GM19238 (cell line): ENCODE data around the gene PHTF1.
"Not testable (repeated sequence)": the region's sequence is repeated elsewhere in the genome, so short reads cannot be mapped to it uniquely, and the experiment has no call there.

Experiments used
- DNase-seq: peaks from one replicate; pipeline ENCODE4 v3.0.0; 2011; ENCODE audit warnings: low spot score; ENCODE audit not compliant: insufficient read length

Gene PHTF1

DNA sequence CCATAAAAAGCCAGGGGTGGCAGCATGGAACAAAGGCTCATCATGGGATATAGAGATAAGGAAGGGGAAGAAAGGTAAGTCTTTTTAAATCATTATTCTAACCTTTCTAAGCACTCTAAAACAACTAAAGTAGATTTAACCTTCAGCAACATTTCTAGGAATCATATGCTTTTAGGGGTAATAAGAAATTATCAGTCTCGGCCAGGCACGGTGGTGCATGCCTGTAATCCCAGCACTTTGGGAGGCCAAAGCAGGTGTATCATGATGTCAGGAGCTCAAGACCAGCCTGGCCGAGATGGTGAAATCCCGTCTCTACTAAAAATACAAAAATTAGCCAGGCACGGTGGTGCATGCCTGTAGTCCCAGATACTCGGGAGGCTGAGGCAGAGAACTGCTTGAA lies 20.3 kb upstream of the PHTF1 start:
- no peak for DNase-seq

- DNase-seq = no peak
Observed at GRCh38 chr1:113777561-113777960, 18.3 kb upstream of the PHTF1 start.

DNA sequence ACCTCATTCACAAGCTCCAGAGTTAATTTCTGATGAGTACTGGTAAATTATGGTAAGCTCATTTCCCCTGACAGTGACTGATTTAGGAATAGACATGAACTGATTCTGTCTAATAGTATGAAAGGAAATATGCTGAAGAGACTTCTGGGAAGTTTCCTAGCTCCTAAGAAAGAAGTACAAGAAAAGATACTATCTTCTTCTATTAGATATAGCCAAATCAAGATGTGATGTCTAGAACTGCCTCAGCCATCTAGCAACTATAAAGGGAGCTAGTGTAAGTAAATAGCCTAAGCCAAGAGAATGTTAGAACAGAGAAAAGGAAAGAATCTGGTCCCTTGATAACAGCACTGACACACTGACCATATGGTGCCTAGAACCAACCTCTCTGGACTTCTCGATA lies 10.7 kb upstream of the PHTF1 start:
- DNase-seq = no peak

DNA sequence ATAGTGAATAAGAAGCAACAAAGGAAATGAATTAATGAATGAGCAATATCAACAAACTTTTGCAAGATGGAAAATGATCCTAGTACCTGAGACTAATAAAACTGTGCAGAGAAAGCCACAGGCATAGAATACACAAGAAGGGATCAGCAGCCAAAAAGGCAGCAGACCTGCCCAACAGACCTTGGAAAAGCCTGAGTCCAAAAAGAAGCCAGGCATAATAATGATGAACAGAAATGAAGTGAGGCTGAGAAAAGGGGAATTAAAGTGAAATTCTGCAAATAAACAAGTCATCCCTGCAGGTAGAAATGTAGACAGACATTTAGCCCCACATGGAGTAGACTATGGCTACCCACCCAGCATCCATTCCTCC lies 10.3 kb upstream of the PHTF1 start:
- no peak for DNase-seq

- DNase-seq = no peak
Observed at GRCh38 chr1:113768916-113769600, 9.8 kb upstream of the PHTF1 start.

DNA sequence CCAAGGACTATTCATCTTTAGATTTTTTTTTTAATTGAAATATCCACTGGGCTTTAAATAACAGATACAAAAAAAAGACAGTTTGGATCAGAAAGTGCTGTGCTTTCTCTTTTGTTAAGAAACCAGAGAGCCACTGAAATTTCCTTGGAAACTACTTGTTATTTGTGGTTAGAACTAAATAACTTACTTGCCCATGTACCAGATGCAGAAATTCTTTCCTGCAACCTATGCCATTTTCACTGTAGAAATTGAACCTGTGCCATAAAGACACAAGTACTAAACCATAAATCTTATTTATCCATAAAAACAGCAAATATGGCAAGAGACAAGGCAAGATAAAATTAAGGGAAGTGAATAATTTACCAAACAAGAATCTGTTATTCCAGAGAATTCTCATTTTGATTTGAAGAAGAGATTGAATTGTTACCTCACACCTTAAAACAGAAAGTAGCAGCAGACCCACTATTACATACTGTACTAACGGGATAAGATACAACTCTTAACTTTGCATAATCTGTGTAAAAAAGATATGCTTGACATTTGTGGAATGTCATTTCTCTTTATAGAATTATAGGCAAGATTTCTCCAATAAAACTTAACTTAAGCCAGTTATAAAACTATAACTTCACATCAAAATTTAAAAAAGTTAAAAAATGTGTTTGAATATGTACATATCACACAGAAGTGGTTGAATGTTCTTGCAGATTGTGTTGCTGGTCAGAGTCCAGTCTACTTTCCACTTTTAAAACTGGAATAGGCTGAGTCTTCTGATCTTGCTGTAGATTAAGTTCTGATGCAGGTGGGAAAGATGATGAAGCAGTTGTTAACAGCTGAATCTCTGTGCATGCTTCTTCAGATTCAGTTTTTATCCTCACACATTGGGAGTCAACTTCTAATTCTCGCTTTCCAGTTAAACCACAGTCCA lies 6.3 kb upstream of the PHTF1 start:
- no peak for DNase-seq

DNA sequence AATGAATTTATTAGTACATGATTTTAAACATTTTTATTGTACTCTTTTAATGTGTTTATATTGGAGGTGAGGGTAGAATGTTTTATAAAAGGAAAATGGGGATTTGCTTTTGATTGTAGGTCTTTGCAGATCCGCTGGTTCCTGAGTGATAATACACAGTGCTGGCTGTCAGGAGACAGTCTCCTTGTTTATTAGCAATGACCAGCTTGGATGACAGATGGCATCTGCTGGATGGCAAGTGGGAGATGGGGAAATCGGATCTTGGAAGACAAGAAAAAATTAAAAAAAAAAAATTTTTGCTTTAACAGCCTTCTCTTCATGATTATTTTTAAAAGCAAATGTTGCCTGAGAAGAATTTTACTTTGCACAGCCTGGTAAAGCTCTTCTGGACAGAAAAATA lies 4.4 kb upstream of the PHTF1 start:
- DNase-seq = no peak

- DNase-seq = no peak
Observed at GRCh38 chr1:113761937-113762336, 2.7 kb upstream of the PHTF1 start.

GRCh38 chr1:113760102-113761080 lies 1.1 kb upstream of the PHTF1 start:
- DNase-seq = no peak

GRCh38 chr1:113758631-113759332 lies 504 bp downstream of the PHTF1 start:
- DNase-seq = peak; percentile 46

DNA sequence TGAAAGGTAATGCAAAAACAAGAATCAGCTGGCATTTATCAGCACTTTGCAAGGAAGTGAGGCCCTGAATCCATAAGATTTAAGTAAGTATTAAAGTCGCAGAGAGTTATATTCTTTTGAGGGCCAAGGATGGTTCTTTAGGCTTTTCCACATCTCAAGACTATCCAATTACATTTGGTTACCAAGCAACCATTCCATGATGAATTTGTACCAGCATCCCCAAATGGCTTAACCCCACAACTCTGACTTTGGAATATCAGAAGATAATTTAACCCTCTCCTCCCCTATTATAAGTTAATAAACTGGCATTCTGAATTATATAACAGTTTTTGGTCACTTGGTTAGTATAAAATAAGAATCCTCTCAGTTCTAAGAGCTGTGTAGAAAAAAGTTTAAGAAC lies 2.8 kb downstream of the PHTF1 start:
- no peak for DNase-seq

GRCh38 chr1:113753333-113753732 lies 6.0 kb downstream of the PHTF1 start:
- not testable (repeated sequence) for DNase-seq

- no peak for DNase-seq
Observed at GRCh38 chr1:113751516-113751915, 7.8 kb downstream of the PHTF1 start.

GRCh38 chr1:113751114-113751513 lies 8.2 kb downstream of the PHTF1 start:
- DNase-seq = no peak

GRCh38 chr1:113749402-113749801 lies 9.9 kb downstream of the PHTF1 start:
- DNase-seq = no peak

DNA sequence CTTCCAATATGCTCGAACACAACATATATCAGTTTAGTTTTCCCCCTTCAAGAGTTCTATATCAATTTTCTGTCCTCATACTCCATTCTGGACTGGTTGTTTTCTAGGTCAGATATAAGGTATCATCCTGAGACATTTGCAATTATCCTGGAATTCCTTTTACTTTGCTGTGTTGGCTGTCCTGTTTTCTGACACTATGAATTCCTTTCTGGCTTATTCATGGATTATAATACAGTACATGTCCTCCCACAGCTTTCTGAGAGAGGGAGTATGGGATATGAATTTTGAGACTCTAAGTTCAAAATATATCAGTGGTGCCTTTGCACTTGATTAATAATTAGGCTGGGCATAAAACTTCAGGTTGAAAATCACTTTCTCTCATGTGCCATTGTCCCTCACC lies 11.9 kb downstream of the PHTF1 start:
- no peak for DNase-seq

DNA sequence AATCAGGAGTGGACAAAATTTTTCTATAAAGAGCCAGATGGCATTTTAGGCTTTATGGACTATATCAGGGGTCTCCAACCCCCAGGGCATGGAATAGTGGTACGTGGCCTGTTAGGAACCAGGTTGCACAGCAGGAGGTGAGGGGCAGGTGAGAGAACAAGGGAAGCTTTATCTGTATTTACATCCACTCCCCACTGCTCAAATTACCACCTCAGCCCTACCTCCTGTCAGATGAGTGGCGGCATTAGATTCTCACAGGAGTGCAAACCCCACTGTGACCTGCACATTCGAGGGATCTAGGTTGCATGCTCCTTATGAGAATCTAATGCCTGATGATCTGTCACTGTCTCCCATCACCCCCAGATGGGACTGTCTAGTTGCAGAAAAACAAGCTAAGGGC lies 13.9 kb downstream of the PHTF1 start:
- DNase-seq = no peak

GRCh38 chr1:113744114-113744513 lies 15.2 kb downstream of the PHTF1 start:
- no peak for DNase-seq

DNA sequence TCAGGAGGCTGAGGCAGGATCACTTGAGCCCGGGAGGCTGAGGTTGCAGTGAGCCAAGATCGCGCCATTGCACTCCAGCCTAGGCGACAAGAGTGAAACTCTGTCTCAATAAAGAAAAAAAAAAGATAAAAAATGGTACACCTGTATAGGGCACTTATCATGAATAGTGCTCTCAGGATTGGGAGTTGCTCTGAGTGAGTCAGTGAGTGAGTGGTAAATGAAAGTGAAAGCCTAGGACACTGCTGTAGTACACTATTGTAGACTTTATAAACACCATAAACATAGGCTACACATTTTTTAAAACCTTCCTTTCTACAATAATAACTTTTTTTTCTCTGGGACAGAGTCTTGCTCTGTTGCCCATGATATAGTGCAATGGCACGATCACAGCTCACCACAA lies 16.8 kb downstream of the PHTF1 start:
- DNase-seq = no peak

GRCh38 chr1:113734357-113735055 lies 24.8 kb downstream of the PHTF1 start:
- DNase-seq = no peak
